ENCODE data around the gene IL34. TPM values are rescaled to one million over a fixed set of nuclear protein-coding genes. Genes with fewer than 3 reads are reported as not detected.
"Not testable (repeated sequence)": the region's sequence is repeated elsewhere in the genome, so short reads cannot be mapped to it uniquely, and the experiment has no call there.

IL34 gene
- polyA plus RNA-seq, 1 donor from 2014 or later, result 3.0 TPM

- no peak for TF ChIP-seq POLR2AphosphoS5 (IDR thresholded peaks at IDR 0.05)
- Histone ChIP-seq H3K27ac (ENCODE audit: low read length) (no peak overlapping the region), H3K9me2 (ENCODE audit: insufficient read depth, low read length) (no peaks in the 10 kb centered on the region), H4K20me1 (ENCODE audit: insufficient read depth) (no peaks in the 10 kb centered on the region), H3K27me3 (ENCODE audit: insufficient read depth, low read depth, low read length) (no peaks in the 10 kb centered on the region), H3K4me2 (ENCODE audit: low read length) (no peak overlapping the region), H3K9me3 (ENCODE audit: low read length) (no peaks in the 10 kb centered on the region), H3K79me2 (replicated peaks; ENCODE audit: insufficient read depth, low read length) (no peaks in the 10 kb centered on the region), H2AFZ (ENCODE audit: low read depth, low read length) (no peak overlapping the region), H3F3A (ENCODE audit: insufficient read depth, low read length, poor library complexity, severe bottlenecking) (no peaks in the 10 kb centered on the region), H3K9ac (ENCODE audit: low read length) (no peak overlapping the region), H3K36me3 (ENCODE audit: insufficient read depth, low read length) (no peaks in the 10 kb centered on the region), H3K4me3 (ENCODE audit: low read length) (no peak overlapping the region)
These were observed 7.3 kb upstream of the IL34 start for GRCh38 chr16:70638814-70639792.

GRCh38 chr16:70642633-70643032, 3.7 kb upstream of the IL34 start:
- TF ChIP-seq REST (IDR thresholded peaks at IDR 0.05; ENCODE audit: borderline replicate concordance) (no peak), TAF1 (IDR thresholded peaks at IDR 0.05; ENCODE audit: low read depth) (no peak), CTCF (IDR thresholded peaks at IDR 0.05; ENCODE audit: poor library complexity, severe bottlenecking) (no peak)
- H3F3A ChIP-seq (ENCODE audit: insufficient read depth, low read length, poor library complexity, severe bottlenecking), result no peaks in the 10 kb centered on the region
- no peaks in the 10 kb centered on the region for H3K79me2 ChIP-seq (replicated peaks; ENCODE audit: insufficient read depth, low read length)
- H3K4me2 ChIP-seq (ENCODE audit: low read length), result no peak overlapping the region
- H3K36me3 ChIP-seq (ENCODE audit: insufficient read depth, low read length), result no peaks in the 10 kb centered on the region
- no peak overlapping the region for H3K4me3 ChIP-seq (ENCODE audit: low read length)
- H3K9me2 ChIP-seq (ENCODE audit: insufficient read depth, low read length), result no peaks in the 10 kb centered on the region
- no peaks in the 10 kb centered on the region for H3K9me3 ChIP-seq (ENCODE audit: low read length)
- H2AFZ ChIP-seq (ENCODE audit: low read depth, low read length), result no peak overlapping the region
- no peak overlapping the region for H3K27ac ChIP-seq (ENCODE audit: low read length)
- H3K27me3 ChIP-seq (ENCODE audit: insufficient read depth, low read depth, low read length), result no peaks in the 10 kb centered on the region
- H3K9ac ChIP-seq (ENCODE audit: low read length), result no peak overlapping the region
- no peaks in the 10 kb centered on the region for H4K20me1 ChIP-seq (ENCODE audit: insufficient read depth)

- H3K4me2 ChIP-seq (ENCODE audit: low read length); H3K4me3 ChIP-seq (ENCODE audit: low read length); H3K9ac ChIP-seq (ENCODE audit: low read length); H3K27me3 ChIP-seq (ENCODE audit: insufficient read depth, low read depth, low read length); H3K9me3 ChIP-seq (ENCODE audit: low read length); H3F3A ChIP-seq (ENCODE audit: insufficient read depth, low read length, poor library complexity, severe bottlenecking); H3K36me3 ChIP-seq (ENCODE audit: insufficient read depth, low read length); H2AFZ ChIP-seq (ENCODE audit: low read depth, low read length); H4K20me1 ChIP-seq (ENCODE audit: insufficient read depth); H3K9me2 ChIP-seq (ENCODE audit: insufficient read depth, low read length); H3K79me2 ChIP-seq (replicated peaks; ENCODE audit: insufficient read depth, low read length); H3K27ac ChIP-seq (ENCODE audit: low read length): not testable (repeated sequence)
These were observed 3.1 kb upstream of the IL34 start for GRCh38 chr16:70643264-70643663.

Data from neural cell (in vitro differentiated cells).